BJ (cell line): ENCODE measurements around the gene SGK1. TPM values are rescaled to one million over a fixed set of nuclear protein-coding genes. Genes with fewer than 3 reads are reported as not detected.
"Not testable (repeated sequence)": the region's sequence is repeated elsewhere in the genome, so short reads cannot be mapped to it uniquely, and the experiment has no call there.

Experiments
- CTCF ChIA-PET: fragments of 350-600 bp; formaldehyde crosslinking; extraction: SDS; loops from one replicate; lab custom pipeline; 2021; ENCODE audit warnings: antibody characterized with exemption, inconsistent platforms; lab: Yijun Ruan, JAX
- POLR2A ChIA-PET: fragments of 300-600 bp; sonication (Branson Sonifier 250); formaldehyde crosslinking; extraction: SDS; loops from one replicate; lab custom pipeline; 2021; ENCODE audit warnings: antibody characterized with exemption; lab: Charles Lee
- DNase-seq: peaks from one replicate; pipeline ENCODE4 v3.0.0-alpha.2; 2011; ENCODE audit warnings: low read depth
- H3K27me3 ChIP-seq: 2 replicates; pipeline ENCODE4 v1.6.0; 2011; ENCODE audit warnings: low read length; ENCODE audit not compliant: control insufficient read depth, insufficient read depth
- H3K36me3 ChIP-seq: 2 replicates; pipeline ENCODE4 v1.5.1; 2011; ENCODE audit warnings: low read length; ENCODE audit not compliant: control insufficient read depth, insufficient read depth
- H3K4me3 ChIP-seq: 2 replicates; pipeline ENCODE4 v1.5.1; 2011; ENCODE audit warnings: low read depth, mild to moderate bottlenecking, control low read depth, low read length
- polyA plus RNA-seq: library from polyadenylated mRNA; depleted of rRNA; stranded (reverse); fragments of >200 nt; gene quantifications from 2 replicates; pipeline ENCODE4 v1.2.3, GENCODE V29; 2011
- TF ChIP-seq, protein P1 (sequence below): IDR thresholded peaks from 2 replicates; pipeline ENCODE4 v1.5.1; 2011; ENCODE audit warnings: low read depth, mild to moderate bottlenecking, control low read depth, inconsistent platforms, low read length, moderate library complexity; ENCODE audit not compliant: insufficient read depth

The SGK1 gene
- polyA plus RNA-seq, 1 experiment, result 179 TPM

DNA sequence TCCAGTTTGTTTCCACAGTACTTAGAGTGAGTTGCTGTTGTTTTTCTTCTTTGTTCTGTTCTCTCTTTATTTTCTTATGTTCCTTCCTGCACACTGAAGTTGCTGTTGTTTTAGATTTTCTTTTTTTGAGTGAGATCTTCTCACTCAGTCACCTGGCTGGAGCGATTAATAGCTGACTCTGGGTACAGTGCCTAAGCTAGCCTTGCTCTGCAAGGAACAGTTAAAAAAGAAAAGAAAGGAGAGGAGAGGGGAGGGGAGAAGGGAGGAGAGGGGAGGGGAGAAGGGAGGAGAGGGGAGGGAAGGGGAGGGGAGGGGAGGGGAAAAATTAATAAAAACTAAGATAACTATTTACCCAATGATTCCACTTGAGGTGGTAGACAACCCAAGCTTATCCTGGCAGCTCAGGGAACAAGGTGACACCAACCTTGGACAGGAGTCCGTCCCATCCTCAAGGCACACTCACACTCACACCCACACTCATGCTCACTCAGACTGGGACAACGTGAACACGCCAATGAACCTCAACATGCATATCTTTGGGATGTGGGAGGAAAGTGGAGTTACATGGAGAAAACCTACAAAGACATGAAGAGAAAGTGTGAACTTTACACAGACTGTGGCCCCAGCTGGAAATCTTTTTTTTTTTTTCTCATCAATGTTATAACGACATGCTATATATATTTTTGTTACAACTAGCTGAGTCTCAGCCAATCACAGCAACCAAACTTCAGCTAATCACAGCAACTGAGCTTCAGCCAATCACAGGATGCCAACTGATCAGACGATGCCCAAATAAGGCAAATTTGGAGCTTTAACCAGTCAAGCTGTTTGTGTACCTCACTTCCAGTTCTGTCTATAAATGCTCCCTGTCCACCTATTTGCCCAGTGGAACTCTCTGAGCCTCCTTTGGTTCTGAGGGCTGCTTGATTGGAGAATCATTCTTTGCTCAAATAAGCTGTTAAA, 124.1 kb downstream of the SGK1 start:
- TF ChIP-seq, protein P1, sequence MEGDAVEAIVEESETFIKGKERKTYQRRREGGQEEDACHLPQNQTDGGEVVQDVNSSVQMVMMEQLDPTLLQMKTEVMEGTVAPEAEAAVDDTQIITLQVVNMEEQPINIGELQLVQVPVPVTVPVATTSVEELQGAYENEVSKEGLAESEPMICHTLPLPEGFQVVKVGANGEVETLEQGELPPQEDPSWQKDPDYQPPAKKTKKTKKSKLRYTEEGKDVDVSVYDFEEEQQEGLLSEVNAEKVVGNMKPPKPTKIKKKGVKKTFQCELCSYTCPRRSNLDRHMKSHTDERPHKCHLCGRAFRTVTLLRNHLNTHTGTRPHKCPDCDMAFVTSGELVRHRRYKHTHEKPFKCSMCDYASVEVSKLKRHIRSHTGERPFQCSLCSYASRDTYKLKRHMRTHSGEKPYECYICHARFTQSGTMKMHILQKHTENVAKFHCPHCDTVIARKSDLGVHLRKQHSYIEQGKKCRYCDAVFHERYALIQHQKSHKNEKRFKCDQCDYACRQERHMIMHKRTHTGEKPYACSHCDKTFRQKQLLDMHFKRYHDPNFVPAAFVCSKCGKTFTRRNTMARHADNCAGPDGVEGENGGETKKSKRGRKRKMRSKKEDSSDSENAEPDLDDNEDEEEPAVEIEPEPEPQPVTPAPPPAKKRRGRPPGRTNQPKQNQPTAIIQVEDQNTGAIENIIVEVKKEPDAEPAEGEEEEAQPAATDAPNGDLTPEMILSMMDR, result no peak
- DNase-seq, result no peak
- ChIA-PET CTCF (interaction anchor here (1.1 to 1.3 kb wide), 3 partner anchors 140 to 430 kb away, joined by 3 read pairs; no protein-coding TSS in a partner anchor), POLR2A (no interaction called here)
- H3K27me3 ChIP-seq, result no peaks in the 10 kb centered on the region
- H3K4me3 ChIP-seq, result no peak overlapping the region
- H3K36me3 ChIP-seq, result no peaks in the 10 kb centered on the region

DNA sequence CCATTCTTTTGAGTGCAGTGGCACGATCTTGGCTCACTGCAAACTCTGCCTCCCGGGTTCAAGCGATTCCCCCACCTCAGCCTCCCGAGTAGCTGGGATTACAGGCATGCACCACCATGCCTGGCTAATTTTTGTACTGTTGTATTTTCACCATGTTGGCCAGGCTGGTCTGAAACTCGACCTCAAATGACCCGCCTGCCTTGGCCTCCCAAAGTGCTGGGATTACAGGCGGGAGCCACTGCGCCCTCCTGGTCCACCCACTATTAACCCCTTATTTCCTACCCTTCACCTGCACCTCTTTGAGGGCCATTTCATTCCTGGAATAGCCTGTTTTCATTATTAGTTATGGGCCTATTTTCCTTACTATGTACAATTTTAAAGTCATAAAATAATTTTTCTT, 125.3 kb downstream of the SGK1 start:
- CTCF ChIA-PET, result interaction anchor here (1.1 kb wide), 1 partner anchor 432 kb away, joined by 3 read pairs; no protein-coding TSS in a partner anchor
- H3K27me3 ChIP-seq, H3K36me3 ChIP-seq: not testable (repeated sequence)

GRCh38 chr6:134190883-134191282, 127.0 kb downstream of the SGK1 start:
- POLR2A ChIA-PET, result no interaction called here
- Histone ChIP-seq H3K36me3 (no peaks in the 10 kb centered on the region), H3K4me3 (no peak overlapping the region), H3K27me3 (no peaks in the 10 kb centered on the region)
- CTCF ChIA-PET, result interaction anchor here (0.6 to 2.7 kb wide), 3 partner anchors 12 to 636 kb away, joined by 3 to 8 read pairs (median 4); no protein-coding TSS in a partner anchor
- TF ChIP-seq, protein P1, result no peak
- no peak for DNase-seq

More for the DNA sequence above, 125.3 kb downstream of the SGK1 start:
- DNase-seq, H3K4me3 ChIP-seq, POLR2A ChIA-PET: not testable (repeated sequence)

- no peak for DNase-seq
- TF ChIP-seq, protein P1, result no peak
- H3K27me3 ChIP-seq, result no peaks in the 10 kb centered on the region
- ChIA-PET CTCF (interaction anchor here (0.8 kb wide), 1 partner anchor 10 kb away, joined by 3 read pairs; no protein-coding TSS in a partner anchor), POLR2A (no interaction called here)
- H3K4me3 ChIP-seq, result no peak overlapping the region
- H3K36me3 ChIP-seq, result no peaks in the 10 kb centered on the region
Observed at GRCh38 chr6:134187751-134188150, 130.2 kb downstream of the SGK1 start.

- ChIA-PET CTCF (interaction anchor here (0.8 kb wide), 1 partner anchor 11 kb away, joined by 3 read pairs; no protein-coding TSS in a partner anchor), POLR2A (no interaction called here)
- DNase-seq, result no peak
- Histone ChIP-seq H3K36me3 (no peaks in the 10 kb centered on the region), H3K4me3 (no peak overlapping the region), H3K27me3 (no peaks in the 10 kb centered on the region)
- TF ChIP-seq, protein P1, result no peak
Observed at GRCh38 chr6:134187154-134187553, 130.8 kb downstream of the SGK1 start.
